CD14-positive monocyte (primary cell): Measurements from ENCODE around the gene XYLT1. TPM values are rescaled to one million over a fixed set of nuclear protein-coding genes. Genes with fewer than 3 reads are reported as not detected.

ENCODE experiments used
- DNase-seq, 3 donors: peaks; one replicate each; pipeline ENCODE4 v3.0.0-alpha.2; 2011 to 2022
- H2AFZ ChIP-seq: 2 replicates; pipeline ENCODE4 v1.6.0; 2012; ENCODE audit warnings: mild to moderate bottlenecking, low read depth, low read length, inconsistent platforms; ENCODE audit not compliant: insufficient read depth, poor library complexity, severe bottlenecking
- H3K27ac ChIP-seq, 2 donors: 1 replicate in 1 of 2; 2 replicates in 1 of 2; pipeline ENCODE4 v1.5.1; 2012 to 2013; ENCODE audit warnings: low read length in 2 of 2, control low read depth in 1 of 2, inconsistent platforms in 1 of 2, low read depth in 1 of 2, mild to moderate bottlenecking in 1 of 2
- H3K27me3 ChIP-seq, 2 donors: one replicate each; pipeline versions ENCODE4 v1.6.0 to v1.6.1; 2011 to 2013; ENCODE audit warnings: low read length in 2 of 2; ENCODE audit not compliant: control insufficient read depth in 2 of 2, insufficient read depth in 2 of 2
- H3K36me3 ChIP-seq, 2 donors: replicated peaks in 1 of 2; 1 replicate in 1 of 2; 2 replicates in 1 of 2; pipeline versions ENCODE4 v1.5.1 to v1.6.1; 2012 to 2013; ENCODE audit warnings: low read length in 2 of 2, control low read depth in 1 of 2, inconsistent platforms in 1 of 2, mild to moderate bottlenecking in 1 of 2; ENCODE audit not compliant: insufficient read depth in 2 of 2, control insufficient read depth in 1 of 2
- H3K4me1 ChIP-seq, 2 donors: 1 replicate in 1 of 2; 2 replicates in 1 of 2; pipeline versions ENCODE4 v1.5.1 to v1.6.1; 2012 to 2013; ENCODE audit warnings: low read length in 2 of 2, control low read depth in 1 of 2, inconsistent platforms in 1 of 2, mild to moderate bottlenecking in 1 of 2, moderate library complexity in 1 of 2; ENCODE audit not compliant: insufficient read depth in 2 of 2, control insufficient read depth in 1 of 2
- H3K4me2 ChIP-seq: replicated peaks from 2 replicates; pipeline ENCODE3; 2012; ENCODE audit warnings: low read length, moderate library complexity, mild to moderate bottlenecking; ENCODE audit not compliant: poor library complexity, severe bottlenecking; ENCODE audit errors: extremely low read depth
- H3K4me3 ChIP-seq, 3 experiments: fragments of 200-600 bp in 1 of 3; sonication (generic) in 1 of 3; replicated peaks in 1 of 3; 1 replicate in 2 of 3; 2 replicates in 1 of 3; pipeline ENCODE4 v1.5.1; 2011 to 2013; ENCODE audit warnings: low read length in 3 of 3, mild to moderate bottlenecking in 3 of 3, control low read depth in 2 of 3, low read depth in 2 of 3, inconsistent platforms in 1 of 3, moderate library complexity in 1 of 3
- H3K79me2 ChIP-seq: 2 replicates; pipeline ENCODE4 v1.6.0; 2012; ENCODE audit warnings: mild to moderate bottlenecking, control low read depth, inconsistent platforms, low read length, moderate library complexity; ENCODE audit not compliant: insufficient read depth
- H3K9ac ChIP-seq: 2 replicates; pipeline ENCODE4 v1.6.0; 2017; ENCODE audit warnings: low read length, mild to moderate bottlenecking; ENCODE audit not compliant: insufficient read depth, poor library complexity, severe bottlenecking
- H3K9me3 ChIP-seq, 2 donors: replicated peaks in 1 of 2; 1 replicate in 1 of 2; 2 replicates in 1 of 2; pipeline versions ENCODE4 v1.5.1 to v1.6.1; 2012 to 2013; ENCODE audit warnings: low read length in 2 of 2, control low read depth in 1 of 2; ENCODE audit not compliant: control insufficient read depth in 1 of 2, insufficient read depth in 1 of 2
- H4K20me1 ChIP-seq: 2 replicates; pipeline ENCODE4 v1.6.0; 2012; ENCODE audit warnings: mild to moderate bottlenecking, low read length, control low read depth, moderate library complexity; ENCODE audit not compliant: insufficient read depth
- H3K27ac Mint-ChIP-seq, 7 donors: one replicate each; pipeline ENCODE4 v1.8.0; 2020; ENCODE audit warnings: mild to moderate bottlenecking in 7 of 7, mixed read lengths in 7 of 7, moderate library complexity in 6 of 7, inconsistent platforms in 2 of 7
- H3K27me3 Mint-ChIP-seq, 3 donors: one replicate each; pipeline ENCODE4 v1.8.0; 2021 to 2022; ENCODE audit warnings: low read depth in 3 of 3, mild to moderate bottlenecking in 3 of 3, mixed read lengths in 3 of 3, moderate library complexity in 3 of 3, inconsistent platforms in 1 of 3
- H3K36me3 Mint-ChIP-seq, 2 donors: one replicate each; pipeline ENCODE4 v1.8.0; 2020; ENCODE audit warnings: mixed read lengths in 2 of 2, inconsistent platforms in 1 of 2, mild to moderate bottlenecking in 1 of 2
- H3K4me1 Mint-ChIP-seq: one replicate; pipeline ENCODE4 v1.8.0; 2020; ENCODE audit warnings: mild to moderate bottlenecking, mixed read lengths
- H3K4me3 Mint-ChIP-seq, 2 donors: one replicate each; pipeline ENCODE4 v1.8.0; 2020; ENCODE audit warnings: mild to moderate bottlenecking in 2 of 2, mixed read lengths in 2 of 2, moderate library complexity in 1 of 2
- H3K9me3 Mint-ChIP-seq, 7 donors: one replicate each; pipeline ENCODE4 v1.8.0; 2020 to 2022; ENCODE audit warnings: mixed read lengths in 7 of 7, mild to moderate bottlenecking in 6 of 7, moderate library complexity in 6 of 7, inconsistent platforms in 2 of 7
- CTCF ChIP-seq: fragments of 200-600 bp; IDR thresholded peaks from one replicate; pipeline ENCODE4 v1.8.0; 2022; ENCODE audit warnings: antibody characterized with exemption, mild to moderate bottlenecking
- WGBS: methylation state at CpG from one replicate; pipeline ENCODE4 v1.1.5; 2013; ENCODE audit warnings: missing lambda C conversion rate; ENCODE audit not compliant: insufficient coverage; 5-methylcytosine and 5-hydroxymethylcytosine counted together
- intact Hi-C, 2 donors: fragments of 100-400 bp; cut with micrococcal nuclease; formaldehyde crosslinking; loops; one replicate each; pipeline versions ENCODE4 v1.15.0 to v1.15.1; 2023
- polyA plus RNA-seq, 3 donors: library from polyadenylated mRNA; depleted of rRNA in 1 of 3; unstranded in 2 of 3; stranded (reverse) in 1 of 3; fragments of 300-500 nt in 2 of 3; fragments of >200 nt in 1 of 3; fragmentation: Illumina TruSeq in 2 of 3; gene quantifications; 1 replicate in 2 of 3; 2 replicates in 1 of 3; pipeline ENCODE4 v1.2.3, GENCODE V29; 2012 to 2021

Gene XYLT1
- polyA plus RNA-seq, 3 donors = 0.51 to 9.4 (median 1.6) TPM

- peaks cover 21 to 29% of the 10 kb centered on the region in 2 donors for H3K36me3 Mint-ChIP-seq
These were observed 39.7 kb downstream of the XYLT1 start for GRCh38 chr16:17431012-17431411.

GRCh38 chr16:17426451-17426850, 44.3 kb downstream of the XYLT1 start:
- H3K4me3 ChIP-seq = no peak overlapping the region
- H2AFZ ChIP-seq = no peak overlapping the region
- H3K4me2 ChIP-seq = no peak overlapping the region
- peaks cover 3 to 9% of the 10 kb centered on the region in 2 donors for H3K36me3 ChIP-seq
- TF ChIP-seq CTCF = no peak
- Mint-ChIP-seq H3K36me3 (peaks cover 20 to 22% of the 10 kb centered on the region in 2 donors), H3K4me1 (peaks cover 7% of the 10 kb centered on the region), H3K27me3 (peaks cover 0 to 4% (median 0%) of the 10 kb centered on the region in 3 donors), H3K9me3 (peaks cover 0 to 8% (median 1%) of the 10 kb centered on the region in 7 donors), H3K27ac (peak overlapping the region in 1 of 7 donors; percentile 29), H3K4me3 (no peak overlapping the region)
- H3K9ac ChIP-seq = no peak overlapping the region
- peaks cover 16% of the 10 kb centered on the region for H4K20me1 ChIP-seq
- no peaks in the 10 kb centered on the region for H3K9me3 ChIP-seq
- no peak overlapping the region for H3K27ac ChIP-seq
- intact Hi-C loops = no loop called here
- no peaks in the 10 kb centered on the region for H3K4me1 ChIP-seq
- H3K79me2 ChIP-seq = peaks cover 68% of the 10 kb centered on the region
- WGBS = no CpG with 5 or more reads among the region's 2 CpGs
- DNase-seq = no peak
- H3K27me3 ChIP-seq = no peaks in the 10 kb centered on the region

More at GRCh38 chr16:17431012-17431411, 39.7 kb downstream of the XYLT1 start:
- peaks cover 9 to 10% of the 10 kb centered on the region in 2 donors for H3K4me1 ChIP-seq
- no peak overlapping the region for H2AFZ ChIP-seq
- 100% methylated on average over 5 of the region's 8 CpGs for WGBS
- no peaks in the 10 kb centered on the region for H3K27me3 ChIP-seq
- no peak overlapping the region for H3K4me2 ChIP-seq
- TF ChIP-seq CTCF = no peak
- H3K9ac ChIP-seq = no peak overlapping the region
- H3K4me1 Mint-ChIP-seq = peaks cover 17% of the 10 kb centered on the region
- H4K20me1 ChIP-seq = peaks cover 29% of the 10 kb centered on the region
- no peak overlapping the region for H3K4me3 Mint-ChIP-seq
- H3K27ac Mint-ChIP-seq = no peak overlapping the region
- H3K27me3 Mint-ChIP-seq = peaks cover 0 to 2% (median 0%) of the 10 kb centered on the region in 3 donors
- no peak overlapping the region for H3K4me3 ChIP-seq
- H3K36me3 ChIP-seq = peaks cover 3 to 17% of the 10 kb centered on the region in 2 donors
- intact Hi-C loops = no loop called here
- no peaks in the 10 kb centered on the region for H3K9me3 ChIP-seq
- H3K79me2 ChIP-seq = peaks cover 64% of the 10 kb centered on the region
- H3K9me3 Mint-ChIP-seq = peaks cover 0 to 8% (median 0%) of the 10 kb centered on the region in 7 donors
- no peak for DNase-seq
- H3K27ac ChIP-seq = no peak overlapping the region
